A673 (cell line): ENCODE measurements around the gene FAM227B.

Experiments used
- CTCF ChIP-seq: fragments of 300-800, 200-600 bp; sonication (generic); conservative IDR thresholded peaks from 2 replicates; pipeline ENCODE4 v1.5.1; 2017; ENCODE audit warnings: low read depth, mild to moderate bottlenecking, antibody characterized with exemption, low read length, moderate library complexity, mixed read lengths
- EZH2 ChIP-seq: fragments of 200-600 bp; sonication (generic); IDR thresholded peaks from 2 replicates; pipeline ENCODE4 v1.6.1; 2017; ENCODE audit warnings: borderline replicate concordance, low read depth, mild to moderate bottlenecking, mixed read lengths, antibody characterized with exemption, low read length; ENCODE audit not compliant: poor library complexity, severe bottlenecking

GRCh38 chr15:49438962-49439631, 181.5 kb downstream of the FAM227B start:
- TF ChIP-seq CTCF (no peak), EZH2 (no peak)
